Endothelial cell of umbilical vein (primary cell): ENCODE results near the gene PLXNB3. TPM values are rescaled to one million over a fixed set of nuclear protein-coding genes. Genes with fewer than 3 reads are reported as not detected.

Experiments
- BruUV-seq: library from RNA; stranded (reverse); fragments of 400-500 nt; replicated peaks from 2 replicates; lab custom pipeline; 2021; lab: Mats Ljungman, UMichigan
- CTCF ChIA-PET: fragments of 300-600, 350-600 bp; sonication (Branson Sonifier 250); formaldehyde crosslinking; loops from one replicate; lab custom pipeline; 2021; ENCODE audit warnings: antibody characterized with exemption, inconsistent platforms; lab: Charles Lee
- POLR2A ChIA-PET: fragments of 300-600, 350-600 bp; sonication (Branson Sonifier 250); formaldehyde crosslinking; loops from one replicate; lab custom pipeline; 2021; ENCODE audit warnings: antibody characterized with exemption, inconsistent platforms; lab: Charles Lee
- DNase-seq: peaks from one replicate; pipeline ENCODE4 v3.0.0-alpha.2; 2011; ENCODE audit warnings: low read depth, low spot score
- FAIRE-seq: peaks from 2 replicates; lab custom pipeline; 2011; peaks lifted over from hg19 to GRCh38; lab: Jason Lieb, UNC
- H2AFZ ChIP-seq: 2 replicates; pipeline ENCODE4 v1.6.0; 2012; ENCODE audit warnings: low read depth, low read length, control low read depth, inconsistent platforms
- H3K27ac ChIP-seq: 2 replicates; pipeline ENCODE4 v1.5.1; 2011; ENCODE audit warnings: low read depth, mild to moderate bottlenecking, control low read depth, low read length, moderate library complexity; ENCODE audit not compliant: insufficient read depth
- H3K27me3 ChIP-seq, 2 experiments: 2 replicates each; pipeline versions ENCODE4 v1.6.0 to v1.6.1; 2011; ENCODE audit warnings: low read length in 2 of 2, mixed read lengths in 1 of 2; ENCODE audit not compliant: control insufficient read depth in 2 of 2, insufficient read depth in 2 of 2
- H3K36me3 ChIP-seq, 2 experiments: 2 replicates in 1 of 2; 3 replicates in 1 of 2; pipeline ENCODE4 v1.5.1; 2011; ENCODE audit warnings: low read length in 2 of 2, mild to moderate bottlenecking in 1 of 2, moderate library complexity in 1 of 2; ENCODE audit not compliant: control insufficient read depth in 2 of 2, insufficient read depth in 2 of 2; ENCODE audit errors: extremely low read depth in 1 of 2
- H3K4me1 ChIP-seq: 3 replicates; pipeline ENCODE4 v1.5.1; 2011; ENCODE audit warnings: mild to moderate bottlenecking, low read length; ENCODE audit not compliant: control insufficient read depth, insufficient read depth; ENCODE audit errors: extremely low read depth
- H3K4me2 ChIP-seq: 2 replicates; pipeline ENCODE4 v1.6.1; 2011; ENCODE audit warnings: low read length, control low read depth, mixed read lengths; ENCODE audit not compliant: insufficient read depth
- H3K4me3 ChIP-seq, 3 experiments: fragments of 200-600 bp in 1 of 3; sonication (generic), shearing (Covaris generic) in 1 of 3; replicated peaks in 1 of 3; 2 replicates each; pipeline ENCODE4 v1.5.1; 2011 to 2016; ENCODE audit warnings: control low read depth in 3 of 3, low read length in 3 of 3, mild to moderate bottlenecking in 2 of 3, inconsistent platforms in 1 of 3, low read depth in 1 of 3, moderate library complexity in 1 of 3; ENCODE audit not compliant: insufficient read depth in 1 of 3
- H3K79me2 ChIP-seq: 2 replicates; pipeline ENCODE4 v1.6.0; 2012; ENCODE audit warnings: low read length, inconsistent platforms; ENCODE audit not compliant: control insufficient read depth, insufficient read depth
- H3K9ac ChIP-seq: replicated peaks from 2 replicates; pipeline ENCODE3; 2011; ENCODE audit warnings: low read length, control low read depth; ENCODE audit not compliant: insufficient read depth; ENCODE audit errors: extremely low read depth
- H3K9me1 ChIP-seq: replicated peaks from 3 replicates; pipeline ENCODE4 v1.6.0; 2011; ENCODE audit warnings: mild to moderate bottlenecking, low read length; ENCODE audit not compliant: control insufficient read depth, insufficient read depth; ENCODE audit errors: extremely low read depth
- H3K9me3 ChIP-seq: replicated peaks from 2 replicates; pipeline ENCODE4 v1.5.1; 2012; ENCODE audit warnings: low read length, inconsistent platforms; ENCODE audit not compliant: control insufficient read depth, insufficient read depth
- H4K20me1 ChIP-seq: replicated peaks from 2 replicates; pipeline ENCODE3; 2011; ENCODE audit warnings: mild to moderate bottlenecking, low read length; ENCODE audit not compliant: control insufficient read depth, insufficient read depth; ENCODE audit errors: extremely low read depth
- CTCF ChIP-seq, 2 donors: IDR thresholded peaks; 1 replicate in 1 of 2; 2 replicates in 1 of 2; pipeline ENCODE4 v1.5.1; 2011; ENCODE audit warnings: low read length in 2 of 2, mild to moderate bottlenecking in 2 of 2, moderate library complexity in 2 of 2, control low read depth in 1 of 2, inconsistent platforms in 1 of 2, low read depth in 1 of 2; ENCODE audit not compliant: insufficient read depth in 1 of 2; ENCODE audit errors: extremely low read depth in 1 of 2
- EZH2 ChIP-seq: IDR thresholded peaks from 2 replicates; pipeline ENCODE4 v1.6.1; 2012; ENCODE audit warnings: borderline replicate concordance, low read depth, mild to moderate bottlenecking, moderate library complexity, low read length, inconsistent platforms; ENCODE audit not compliant: severe bottlenecking
- FOS ChIP-seq: IDR thresholded peaks from 2 replicates; pipeline ENCODE4 v1.6.1; 2011; ENCODE audit warnings: mild to moderate bottlenecking, low read length, moderate library complexity, borderline replicate concordance; ENCODE audit not compliant: insufficient read depth
- GATA2 ChIP-seq: IDR thresholded peaks from 2 replicates; pipeline ENCODE4 v1.7.0; 2011; ENCODE audit warnings: low read depth, mild to moderate bottlenecking, moderate library complexity, mixed read lengths, low read length; ENCODE audit not compliant: insufficient read length, insufficient read depth
- JUN ChIP-seq: IDR thresholded peaks from 2 replicates; pipeline ENCODE4 v1.6.1; 2011; ENCODE audit warnings: borderline replicate concordance, low read depth; ENCODE audit not compliant: insufficient read length, insufficient read depth
- MAX ChIP-seq: IDR thresholded peaks from 2 replicates; pipeline ENCODE4 v1.6.1; 2011; ENCODE audit not compliant: insufficient read depth, insufficient read length
- MYC ChIP-seq: IDR thresholded peaks from one replicate; pipeline ENCODE4 v1.6.1; 2011; ENCODE audit warnings: mild to moderate bottlenecking, low read depth, low read length
- POLR2A ChIP-seq: IDR thresholded peaks from 2 replicates; pipeline ENCODE4 v1.6.1; 2012; ENCODE audit warnings: low read depth, mild to moderate bottlenecking, control low read depth, low read length
- POLR2AphosphoS5 ChIP-seq: IDR thresholded peaks from 2 replicates; pipeline ENCODE4 v1.6.1; 2012; ENCODE audit warnings: low read depth, mild to moderate bottlenecking, control low read depth, low read length, moderate library complexity; ENCODE audit not compliant: insufficient read depth
- dilution Hi-C: fragments of 300-500 bp; cut with MboI; formaldehyde crosslinking; loops from one replicate; pipeline ENCODE4 v1.15.0; 2019; ENCODE audit warnings: low sequenced_read_pairs; ENCODE audit not compliant: extremely low pct_ligation_motif_present
- intact Hi-C: fragments of 100-400 bp; cut with micrococcal nuclease; formaldehyde crosslinking; loops from one replicate; pipeline ENCODE4 v1.10.0; 2022
- polyA plus RNA-seq, 4 experiments: library from polyadenylated mRNA; depleted of rRNA in 3 of 4; stranded (reverse) in 3 of 4; unstranded in 1 of 4; fragments of >200 nt; gene quantifications; 2 replicates each; pipeline versions ENCODE4 v1.2.1 to v1.2.3, GENCODE V29; 2011 to 2012; ENCODE audit warnings: missing spikeins in 1 of 4
- total RNA-seq: library from RNA; stranded (reverse); gene quantifications from 2 replicates; pipeline ENCODE4 v1.2.3, GENCODE V29; 2021

The PLXNB3 gene
- total and polyA plus RNA-seq, 2 donors (not counting 3 experiments of a cell fraction or from before 2014, with no cell fraction given): 19.0 to 31.4 TPM

DNA sequence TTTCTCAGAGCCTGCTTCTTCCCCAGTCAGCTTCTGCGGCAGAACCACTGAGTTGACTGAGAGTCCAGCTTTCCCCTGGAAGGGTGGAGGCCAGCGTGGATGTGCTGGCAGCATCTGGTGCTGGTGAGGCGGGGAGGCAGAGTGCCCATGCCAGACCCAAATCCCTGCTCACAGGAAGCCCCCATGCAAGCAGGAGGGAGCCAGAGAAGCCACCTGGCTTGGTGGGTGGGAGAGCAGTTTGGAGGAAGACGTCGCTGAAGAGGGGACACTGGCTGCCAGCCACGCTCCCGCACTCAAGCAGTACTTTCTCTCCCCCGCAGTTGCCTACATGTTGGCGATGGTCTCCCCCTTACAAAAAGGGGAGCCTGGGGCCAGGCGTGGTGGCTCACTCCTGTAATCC, 60.3 kb downstream of the PLXNB3 start:
- no peak for FAIRE-seq
- Histone ChIP-seq H3K9ac (no peak overlapping the region), H3K27ac (no peak overlapping the region), H3K4me2 (no peak overlapping the region), H3K27me3 (peaks cover 19 to 21% of the 10 kb centered on the region in 2 experiments), H3K9me1 (no peaks in the 10 kb centered on the region), H3K79me2 (no peaks in the 10 kb centered on the region), H2AFZ (no peak overlapping the region), H4K20me1 (no peaks in the 10 kb centered on the region), H3K4me1 (peaks cover 3% of the 10 kb centered on the region), H3K9me3 (no peaks in the 10 kb centered on the region), H3K4me3 (no peak overlapping the region), H3K36me3 (no peaks in the 10 kb centered on the region)
- dilution Hi-C loops: no loop called here
- DNase-seq: no peak
- TF ChIP-seq POLR2AphosphoS5: no peak
- no peak for TF ChIP-seq POLR2A
- TF ChIP-seq JUN: no peak
- no peak for TF ChIP-seq EZH2
- no peak for TF ChIP-seq CTCF (IDR thresholded peaks at IDR 0.05; ENCODE audit: extremely low read depth in 1 of 2, insufficient read depth in 1 of 2, low read depth in 1 of 2, low read length in 2 of 2)
- no peak for TF ChIP-seq MAX
- no peak for TF ChIP-seq MYC
- no peak for TF ChIP-seq FOS
- no peak for TF ChIP-seq GATA2
- no TSS peak for BruUV-seq
- intact Hi-C loops: no loop called here
- ChIA-PET POLR2A (no interaction called here), CTCF (no interaction called here)
